Spleen (tissue), 7 donors: ENCODE results near the gene IGSF21.

Source experiments
- POLR2A ChIP-seq, 3 donors: fragments of 450-650 bp; IDR thresholded peaks; one replicate each; pipeline ENCODE4 v1.5.1; 2017; ENCODE audit warnings: antibody characterized with exemption in 3 of 3, mild to moderate bottlenecking in 1 of 3
- POLR2AphosphoS5 ChIP-seq, 3 donors: sonication (generic); formaldehyde crosslinking; IDR thresholded peaks; one replicate each; pipeline ENCODE4 v1.5.1; 2017; ENCODE audit warnings: antibody characterized with exemption in 3 of 3
- TF ChIP-seq, protein P1 (sequence below), 11 experiments: fragments of 200-600 bp in 7 of 11; fragments of 450-650 bp in 4 of 11; sonication (generic) in 4 of 11; IDR thresholded peaks in 8 of 11; conservative IDR thresholded peaks in 3 of 11; 1 replicate in 7 of 11; 2 replicates in 4 of 11; pipeline versions ENCODE4 v1.4.0 to v1.8.0; 2016 to 2021; ENCODE audit warnings: antibody characterized with exemption in 11 of 11, inconsistent platforms in 4 of 11, mild to moderate bottlenecking in 1 of 11
- donor health status: DM: no; HTN: no; CAD: no; lungs with moderate emphysema.
- donor health status: DM: no; HTN: no; CAD: no.
- donor health status: DM: no; HTN: no; CAD: no.

DNA sequence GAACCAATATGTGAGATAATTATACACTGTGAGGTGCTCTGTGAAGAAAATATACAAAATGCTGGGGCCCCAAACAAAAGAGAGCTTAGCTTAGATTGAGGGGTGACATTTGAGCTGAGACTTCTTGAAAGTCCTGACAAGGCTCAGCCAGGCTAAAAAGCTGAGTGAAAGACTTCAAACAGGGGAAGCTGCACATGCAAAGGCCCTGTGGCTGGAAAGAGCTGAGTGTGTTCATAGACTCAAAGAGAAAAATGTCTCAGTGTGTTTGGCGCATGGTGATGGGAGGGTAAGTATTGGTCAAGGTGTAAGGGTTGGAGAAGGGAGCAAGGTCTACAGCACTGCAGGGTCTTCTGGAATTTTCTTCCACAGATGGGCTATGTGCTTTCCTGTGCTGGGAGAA is 245.9 kb downstream of the IGSF21 start:
- TF ChIP-seq, protein P1, sequence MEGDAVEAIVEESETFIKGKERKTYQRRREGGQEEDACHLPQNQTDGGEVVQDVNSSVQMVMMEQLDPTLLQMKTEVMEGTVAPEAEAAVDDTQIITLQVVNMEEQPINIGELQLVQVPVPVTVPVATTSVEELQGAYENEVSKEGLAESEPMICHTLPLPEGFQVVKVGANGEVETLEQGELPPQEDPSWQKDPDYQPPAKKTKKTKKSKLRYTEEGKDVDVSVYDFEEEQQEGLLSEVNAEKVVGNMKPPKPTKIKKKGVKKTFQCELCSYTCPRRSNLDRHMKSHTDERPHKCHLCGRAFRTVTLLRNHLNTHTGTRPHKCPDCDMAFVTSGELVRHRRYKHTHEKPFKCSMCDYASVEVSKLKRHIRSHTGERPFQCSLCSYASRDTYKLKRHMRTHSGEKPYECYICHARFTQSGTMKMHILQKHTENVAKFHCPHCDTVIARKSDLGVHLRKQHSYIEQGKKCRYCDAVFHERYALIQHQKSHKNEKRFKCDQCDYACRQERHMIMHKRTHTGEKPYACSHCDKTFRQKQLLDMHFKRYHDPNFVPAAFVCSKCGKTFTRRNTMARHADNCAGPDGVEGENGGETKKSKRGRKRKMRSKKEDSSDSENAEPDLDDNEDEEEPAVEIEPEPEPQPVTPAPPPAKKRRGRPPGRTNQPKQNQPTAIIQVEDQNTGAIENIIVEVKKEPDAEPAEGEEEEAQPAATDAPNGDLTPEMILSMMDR (IDR thresholded peaks at IDR 0.05 in 8 of 11, conservative IDR thresholded peaks at IDR 0.05 in 3 of 11): no peak
- no peak for TF ChIP-seq POLR2A (IDR thresholded peaks at IDR 0.05)
- no peak for TF ChIP-seq POLR2AphosphoS5 (IDR thresholded peaks at IDR 0.05)
